Natural killer cell (primary cell): ENCODE measurements around the gene ZG16B. TPM values are rescaled to one million over a fixed set of nuclear protein-coding genes. Genes with fewer than 3 reads are reported as not detected.

Source experiments
- ATAC-seq, 3 donors: fragments of 150-1000 bp in 2 of 3; fragments of 200-7000 bp in 1 of 3; cut with Tn5 transposase; 1 replicate in 1 of 3; 2 replicates in 2 of 3; pipeline ENCODE4 v1.10.0; 2021; ENCODE audit warnings: mild to moderate bottlenecking in 2 of 3, moderate library complexity in 2 of 3
- DNase-seq, 2 donors: peaks; one replicate each; pipeline versions ENCODE4 v3.0.0 to v3.0.0-alpha.2; 2013 to 2021; ENCODE audit warnings: mixed read lengths in 1 of 2
- H3K27ac ChIP-seq: one replicate; pipeline ENCODE4 v1.5.1; 2013; ENCODE audit warnings: mild to moderate bottlenecking, low read length
- H3K27me3 ChIP-seq: one replicate; pipeline ENCODE4 v1.6.1; 2013; ENCODE audit warnings: low read length; ENCODE audit not compliant: control insufficient read depth, insufficient read depth
- H3K36me3 ChIP-seq: one replicate; pipeline ENCODE4 v1.6.1; 2013; ENCODE audit warnings: low read length; ENCODE audit not compliant: control insufficient read depth, insufficient read depth
- H3K4me1 ChIP-seq: one replicate; pipeline ENCODE4 v1.6.1; 2013; ENCODE audit warnings: low read length; ENCODE audit not compliant: control insufficient read depth, insufficient read depth
- H3K4me3 ChIP-seq: one replicate; pipeline ENCODE4 v1.5.1; 2013; ENCODE audit warnings: low read length
- H3K9me3 ChIP-seq: one replicate; pipeline ENCODE4 v1.6.1; 2013; ENCODE audit warnings: low read length; ENCODE audit not compliant: control insufficient read depth, insufficient read depth
- H3K27ac Mint-ChIP-seq, 2 donors: one replicate each; pipeline ENCODE4 v1.8.0; 2022; ENCODE audit warnings: mild to moderate bottlenecking in 2 of 2, mixed read lengths in 2 of 2, moderate library complexity in 1 of 2
- H3K27me3 Mint-ChIP-seq, 2 donors: one replicate each; pipeline ENCODE4 v1.8.0; 2022; ENCODE audit warnings: low read depth in 2 of 2, mixed read lengths in 2 of 2
- H3K36me3 Mint-ChIP-seq: one replicate; pipeline ENCODE4 v1.8.0; 2022; ENCODE audit warnings: mixed read lengths
- H3K4me1 Mint-ChIP-seq, 2 donors: one replicate each; pipeline ENCODE4 v1.8.0; 2022; ENCODE audit warnings: mixed read lengths in 2 of 2
- H3K4me3 Mint-ChIP-seq: one replicate; pipeline ENCODE4 v1.8.0; 2022; ENCODE audit warnings: mild to moderate bottlenecking, moderate library complexity, mixed read lengths
- H3K9me3 Mint-ChIP-seq, 2 donors: one replicate each; pipeline ENCODE4 v1.8.0; 2022; ENCODE audit warnings: mixed read lengths in 2 of 2
- CTCF ChIP-seq: fragments of 200-600 bp; IDR thresholded peaks from one replicate; pipeline ENCODE4 v1.8.0; 2022; ENCODE audit warnings: antibody characterized with exemption
- WGBS: methylation state at CpG from one replicate; pipeline ENCODE4 v1.1.7; 2013; ENCODE audit warnings: missing lambda C conversion rate; ENCODE audit not compliant: insufficient coverage; 5-methylcytosine and 5-hydroxymethylcytosine counted together
- intact Hi-C: fragments of 100-400 bp; cut with micrococcal nuclease; formaldehyde crosslinking; loops from one replicate; pipeline ENCODE4 v1.14.2; 2022
- total RNA-seq, 4 donors: library from RNA; stranded (reverse); fragments of 120-200 nt in 1 of 4; gene quantifications; one replicate each; pipeline versions ENCODE4 v1.2.3 to v1.2.4, GENCODE V29; 2013 to 2022

ZG16B gene
- total RNA-seq, 3 donors from 2014 or later (not counting 1 experiment from before 2014, with no cell fraction given), result 0.78 to 1.5 (median 1.1) TPM

- WGBS, result 58% methylated on average over 3 of the region's 3 CpGs
- H3K36me3 ChIP-seq, result no peaks in the 10 kb centered on the region
- no peak for ATAC-seq
- Mint-ChIP-seq H3K4me1 (peaks cover 0 to 18% of the 10 kb centered on the region in 2 donors), H3K27me3 (peaks cover 6 to 19% of the 10 kb centered on the region in 2 donors), H3K4me3 (no peak overlapping the region), H3K36me3 (no peaks in the 10 kb centered on the region), H3K27ac (no peak overlapping the region), H3K9me3 (no peaks in the 10 kb centered on the region)
- H3K27ac ChIP-seq, result no peak overlapping the region
- no peak for DNase-seq
- no peak overlapping the region for H3K4me3 ChIP-seq
- H3K4me1 ChIP-seq, result peaks cover 28% of the 10 kb centered on the region
- peaks cover 5% of the 10 kb centered on the region for H3K27me3 ChIP-seq
- H3K9me3 ChIP-seq, result no peaks in the 10 kb centered on the region
- no peak for TF ChIP-seq CTCF
- intact Hi-C loops, result no loop called here
Measured at GRCh38 chr16:2786826-2787151, 43.3 kb upstream of the ZG16B start.

- no peak within 1 kb of the TSS for H3K27ac Mint-ChIP-seq
- H3K9me3 Mint-ChIP-seq, result no peaks in the 10 kb centered on the region
- Histone ChIP-seq H3K9me3 (no peaks in the 10 kb centered on the region), H3K36me3 (no peaks in the 10 kb centered on the region), H3K4me1 (peaks cover 28% of the 10 kb centered on the region), H3K27ac (no peak within 1 kb of the TSS), H3K27me3 (peaks cover 5% of the 10 kb centered on the region), H3K4me3 (no peak within 1 kb of the TSS)
- peak within 1 kb of the TSS; percentile 35 for H3K4me3 Mint-ChIP-seq
- H3K27me3 Mint-ChIP-seq, result peaks cover 6 to 22% of the 10 kb centered on the region in 2 donors
- WGBS, result 11% methylated on average over 10 of the region's 10 CpGs
- ATAC-seq (peak in 1 of 3 donors; percentile 18), DNase-seq (no peak)
- no peaks in the 10 kb centered on the region for H3K36me3 Mint-ChIP-seq
- intact Hi-C loops, result no loop called here
- no peak for TF ChIP-seq CTCF
- H3K4me1 Mint-ChIP-seq, result peaks cover 0 to 18% of the 10 kb centered on the region in 2 donors
Measured at GRCh38 chr16:2787406-2787805, 42.7 kb upstream of the ZG16B start, which contains the start of gene PRSS33. Gene PRSS33 (minus strand): TSS chr16:2787560. CDS start chr16:2786547, 1,013 bp downstream.

DNA sequence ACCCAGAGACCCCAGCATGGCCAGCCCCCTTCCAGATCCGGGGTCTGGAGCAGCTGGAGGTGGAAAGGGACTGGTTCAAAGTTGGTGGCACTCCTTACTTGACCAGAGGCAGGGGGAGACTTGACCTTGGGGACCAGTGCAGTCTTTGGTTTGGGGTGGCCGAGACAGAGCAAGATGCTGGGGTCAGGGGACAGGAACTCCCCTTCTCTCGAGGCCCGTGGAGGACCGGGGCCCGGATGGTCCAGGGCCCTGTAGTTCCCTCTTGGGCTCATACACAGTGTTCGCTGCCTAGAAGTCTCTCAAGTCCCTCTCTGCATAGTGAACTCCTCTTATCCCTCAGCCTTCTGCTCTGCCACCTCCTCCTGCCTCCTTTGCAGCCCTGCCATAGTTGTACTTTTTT, 42.1 kb upstream of the ZG16B start:
- Histone ChIP-seq H3K9me3 (no peaks in the 10 kb centered on the region), H3K27ac (no peak overlapping the region), H3K27me3 (peaks cover 5% of the 10 kb centered on the region), H3K36me3 (no peaks in the 10 kb centered on the region), H3K4me1 (peaks cover 28% of the 10 kb centered on the region), H3K4me3 (no peak overlapping the region)
- WGBS, result 48% methylated on average over 7 of the region's 7 CpGs
- intact Hi-C loops, result no loop called here
- ATAC-seq, result no peak
- no peaks in the 10 kb centered on the region for H3K9me3 Mint-ChIP-seq
- no peak overlapping the region for H3K4me3 Mint-ChIP-seq
- peaks cover 0 to 18% of the 10 kb centered on the region in 2 donors for H3K4me1 Mint-ChIP-seq
- no peaks in the 10 kb centered on the region for H3K36me3 Mint-ChIP-seq
- DNase-seq, result no peak
- no peak overlapping the region for H3K27ac Mint-ChIP-seq
- H3K27me3 Mint-ChIP-seq, result peaks cover 6 to 23% of the 10 kb centered on the region in 2 donors
- TF ChIP-seq CTCF, result no peak

DNA sequence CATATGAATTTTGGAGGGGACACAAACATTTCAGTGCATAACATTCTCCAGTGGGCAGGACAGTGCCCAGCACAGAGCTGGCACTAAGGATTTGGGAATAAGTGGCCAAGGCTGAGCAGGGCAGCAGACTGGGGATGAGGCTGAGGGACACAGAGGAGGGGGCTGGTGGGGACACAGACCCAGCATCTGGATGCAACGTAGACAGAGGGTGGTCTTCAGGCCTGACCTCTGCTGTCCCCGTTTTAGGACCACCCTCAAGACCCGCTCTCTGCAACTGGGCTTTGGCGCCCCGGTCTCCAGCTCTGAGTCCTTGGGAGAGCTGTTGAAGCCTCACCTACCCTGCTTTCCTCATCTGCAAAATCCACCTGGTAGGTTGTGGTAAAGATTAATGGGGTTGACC, 39.5 kb upstream of the ZG16B start:
- DNase-seq (no peak), ATAC-seq (no peak)
- Mint-ChIP-seq H3K4me3 (no peak overlapping the region), H3K27ac (no peak overlapping the region), H3K27me3 (peaks cover 12 to 23% of the 10 kb centered on the region in 2 donors), H3K9me3 (no peaks in the 10 kb centered on the region), H3K4me1 (peaks cover 0 to 14% of the 10 kb centered on the region in 2 donors), H3K36me3 (no peaks in the 10 kb centered on the region)
- WGBS, result 75% methylated on average over 5 of the region's 5 CpGs
- Histone ChIP-seq H3K27me3 (peaks cover 5% of the 10 kb centered on the region), H3K36me3 (no peaks in the 10 kb centered on the region), H3K9me3 (no peaks in the 10 kb centered on the region), H3K27ac (no peak overlapping the region), H3K4me3 (no peak overlapping the region), H3K4me1 (peaks cover 18% of the 10 kb centered on the region)
- no peak for TF ChIP-seq CTCF
- intact Hi-C loops, result no loop called here
